ENCODE measurements around the gene ACTR1B.
"Not testable (repeated sequence)": the region's sequence is repeated elsewhere in the genome, so short reads cannot be mapped to it uniquely, and the experiment has no call there.

The ACTR1B gene

DNA sequence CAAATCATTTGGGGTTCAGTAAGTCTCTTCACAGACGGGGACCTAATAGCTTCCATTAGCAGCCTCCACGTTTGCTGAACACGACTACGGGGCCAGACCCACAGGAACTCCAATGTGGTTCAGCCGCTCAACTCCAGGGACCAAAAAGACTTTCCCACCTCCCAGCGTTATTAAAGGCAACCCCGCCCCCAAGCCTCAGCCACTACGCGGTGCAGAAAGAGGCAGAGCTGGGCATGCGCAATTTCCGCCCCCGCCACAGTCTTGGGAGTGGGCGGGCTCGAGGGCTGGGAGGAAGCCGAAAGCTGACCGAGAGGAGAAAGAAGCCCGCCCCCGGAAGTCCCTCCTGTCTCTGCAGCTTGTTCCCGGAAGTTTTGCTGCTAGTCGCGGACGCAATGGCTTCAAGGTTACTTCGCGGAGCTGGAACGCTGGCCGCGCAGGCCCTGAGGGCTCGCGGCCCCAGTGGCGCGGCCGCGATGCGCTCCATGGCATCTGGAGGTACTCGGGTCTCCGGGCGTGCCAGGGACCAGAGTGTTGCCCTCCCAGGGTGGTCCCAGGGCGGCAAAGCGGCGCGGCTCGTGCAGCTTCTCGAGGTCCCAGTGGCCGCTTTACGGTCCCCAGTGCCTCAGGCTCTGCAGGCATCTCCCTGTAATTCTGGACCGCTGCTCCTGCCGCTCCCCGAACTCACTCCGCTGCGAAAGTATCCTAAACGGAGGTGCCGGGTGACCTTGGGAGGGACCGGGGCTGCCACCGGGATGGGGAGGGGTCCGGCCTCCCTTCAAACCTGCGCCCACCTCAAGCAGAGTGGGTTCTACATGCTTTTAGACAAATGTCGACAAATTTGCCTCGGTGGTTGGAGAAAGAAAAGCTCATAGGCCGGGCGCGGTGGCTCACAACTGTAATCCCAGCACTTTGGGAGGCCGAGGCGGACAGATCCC lies 17.9 kb downstream of the ACTR1B start, which contains the start of gene COX5B:
TSS of gene COX5B (plus strand) at position 368 of the 935 bp plus-strand sequence. CDS start at position 393, 25 bp downstream.
- H4K20me1 ChIP-seq (ENCODE audit: insufficient read depth, low read length), result peaks cover 4% of the 10 kb centered on the region; the same call in 1 of the 2 replicates
- H3K27me3 ChIP-seq (ENCODE audit: insufficient read depth, low read length, poor library complexity), result no peaks in the 10 kb centered on the region
- DNase-seq (peak; percentile 99), ATAC-seq (ENCODE audit: insufficient read depth, low read depth) (peak; percentile 96)
- H3K27ac ChIP-seq (ENCODE audit: low read length), result peak within 1 kb of the TSS; percentile 85
- H3K36me3 ChIP-seq (ENCODE audit: insufficient read depth, low read length), result peaks cover 32% of the 10 kb centered on the region
- peak within 1 kb of the TSS; percentile 71 to 83; a peak in 3 of 4 replicates for H3K4me3 ChIP-seq (ENCODE audit: low read depth in 1 of 2, low read length in 2 of 2)
- peaks cover 23% of the 10 kb centered on the region for H3K79me2 ChIP-seq (ENCODE audit: insufficient read depth, low read length)
- no peaks in the 10 kb centered on the region for H3K9me3 ChIP-seq (ENCODE audit: insufficient read depth, low read length, severe bottlenecking)
- TF ChIP-seq, protein P1, sequence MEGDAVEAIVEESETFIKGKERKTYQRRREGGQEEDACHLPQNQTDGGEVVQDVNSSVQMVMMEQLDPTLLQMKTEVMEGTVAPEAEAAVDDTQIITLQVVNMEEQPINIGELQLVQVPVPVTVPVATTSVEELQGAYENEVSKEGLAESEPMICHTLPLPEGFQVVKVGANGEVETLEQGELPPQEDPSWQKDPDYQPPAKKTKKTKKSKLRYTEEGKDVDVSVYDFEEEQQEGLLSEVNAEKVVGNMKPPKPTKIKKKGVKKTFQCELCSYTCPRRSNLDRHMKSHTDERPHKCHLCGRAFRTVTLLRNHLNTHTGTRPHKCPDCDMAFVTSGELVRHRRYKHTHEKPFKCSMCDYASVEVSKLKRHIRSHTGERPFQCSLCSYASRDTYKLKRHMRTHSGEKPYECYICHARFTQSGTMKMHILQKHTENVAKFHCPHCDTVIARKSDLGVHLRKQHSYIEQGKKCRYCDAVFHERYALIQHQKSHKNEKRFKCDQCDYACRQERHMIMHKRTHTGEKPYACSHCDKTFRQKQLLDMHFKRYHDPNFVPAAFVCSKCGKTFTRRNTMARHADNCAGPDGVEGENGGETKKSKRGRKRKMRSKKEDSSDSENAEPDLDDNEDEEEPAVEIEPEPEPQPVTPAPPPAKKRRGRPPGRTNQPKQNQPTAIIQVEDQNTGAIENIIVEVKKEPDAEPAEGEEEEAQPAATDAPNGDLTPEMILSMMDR (IDR thresholded peaks at IDR 0.05; ENCODE audit: borderline replicate concordance, extremely low read depth, low read length, poor library complexity, severe bottlenecking), result no peak
- no peak for TF ChIP-seq EZH2 (IDR thresholded peaks at IDR 0.05; ENCODE audit: borderline replicate concordance, low read depth, low read length, severe bottlenecking)
- peak within 1 kb of the TSS; percentile 88 for H2AFZ ChIP-seq (ENCODE audit: low read depth, low read length)
- peaks cover 27% of the 10 kb centered on the region for H3K4me1 ChIP-seq (ENCODE audit: insufficient read depth, low read length)
- H3K9ac ChIP-seq (ENCODE audit: low read depth, low read length), result peak within 1 kb of the TSS; percentile 89
- H3K4me2 ChIP-seq (ENCODE audit: insufficient read depth, low read length), result peak within 1 kb of the TSS; percentile 85

DNA sequence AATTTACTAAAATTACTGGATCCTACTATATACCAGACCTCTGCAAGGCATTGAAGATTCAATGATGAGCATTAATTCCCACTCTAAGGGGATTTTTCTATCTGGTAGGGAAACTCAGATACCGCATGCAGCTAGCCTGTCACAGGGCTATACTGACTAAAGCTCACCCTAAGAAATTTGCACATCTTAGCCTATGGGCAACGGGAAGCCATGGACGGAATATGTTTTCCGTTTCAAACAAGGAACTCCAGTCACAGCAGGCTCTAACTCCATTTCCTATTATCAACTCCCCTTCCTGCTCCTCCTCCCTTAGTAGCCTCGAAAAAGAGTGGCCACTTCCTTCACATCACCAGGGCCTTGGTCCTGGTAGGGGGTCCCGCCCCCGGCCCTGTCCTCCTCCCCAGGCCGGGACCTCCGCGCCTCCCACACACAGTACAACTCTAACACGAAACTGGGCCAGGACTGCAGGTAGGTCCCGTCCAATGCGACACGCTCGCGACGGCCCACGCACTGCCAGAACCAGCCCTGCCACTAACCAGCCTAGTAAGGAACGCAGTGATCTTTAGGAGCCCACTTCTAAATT lies 18.6 kb downstream of the ACTR1B start:
- Histone ChIP-seq H3K9me3 (ENCODE audit: insufficient read depth, low read length, severe bottlenecking) (no peaks in the 10 kb centered on the region), H2AFZ (ENCODE audit: low read depth, low read length) (peak overlapping the region; percentile 88), H4K20me1 (ENCODE audit: insufficient read depth, low read length) (peaks cover 4% of the 10 kb centered on the region; the same call in 1 of the 2 replicates), H3K27me3 (ENCODE audit: insufficient read depth, low read length, poor library complexity) (no peaks in the 10 kb centered on the region), H3K4me1 (ENCODE audit: insufficient read depth, low read length) (peaks cover 27% of the 10 kb centered on the region), H3K4me3 (ENCODE audit: low read depth in 1 of 2, low read length in 2 of 2) (peak overlapping the region; percentile 21 to 83; a peak in 3 of 4 replicates), H3K9ac (ENCODE audit: low read depth, low read length) (peak overlapping the region; percentile 89), H3K36me3 (ENCODE audit: insufficient read depth, low read length) (peaks cover 32% of the 10 kb centered on the region), H3K79me2 (ENCODE audit: insufficient read depth, low read length) (peaks cover 23% of the 10 kb centered on the region), H3K27ac (ENCODE audit: low read length) (peak overlapping the region; percentile 77), H3K4me2 (ENCODE audit: insufficient read depth, low read length) (peak overlapping the region; percentile 85)
- ATAC-seq (ENCODE audit: insufficient read depth, low read depth) (peak; percentile 44; the same call in 2 of the 3 replicates), DNase-seq (no peak)
- no peak for TF ChIP-seq EZH2 (IDR thresholded peaks at IDR 0.05; ENCODE audit: borderline replicate concordance, low read depth, low read length, severe bottlenecking)
- TF ChIP-seq, protein P1 (IDR thresholded peaks at IDR 0.05; ENCODE audit: borderline replicate concordance, extremely low read depth, low read length, poor library complexity, severe bottlenecking), result no peak

DNA sequence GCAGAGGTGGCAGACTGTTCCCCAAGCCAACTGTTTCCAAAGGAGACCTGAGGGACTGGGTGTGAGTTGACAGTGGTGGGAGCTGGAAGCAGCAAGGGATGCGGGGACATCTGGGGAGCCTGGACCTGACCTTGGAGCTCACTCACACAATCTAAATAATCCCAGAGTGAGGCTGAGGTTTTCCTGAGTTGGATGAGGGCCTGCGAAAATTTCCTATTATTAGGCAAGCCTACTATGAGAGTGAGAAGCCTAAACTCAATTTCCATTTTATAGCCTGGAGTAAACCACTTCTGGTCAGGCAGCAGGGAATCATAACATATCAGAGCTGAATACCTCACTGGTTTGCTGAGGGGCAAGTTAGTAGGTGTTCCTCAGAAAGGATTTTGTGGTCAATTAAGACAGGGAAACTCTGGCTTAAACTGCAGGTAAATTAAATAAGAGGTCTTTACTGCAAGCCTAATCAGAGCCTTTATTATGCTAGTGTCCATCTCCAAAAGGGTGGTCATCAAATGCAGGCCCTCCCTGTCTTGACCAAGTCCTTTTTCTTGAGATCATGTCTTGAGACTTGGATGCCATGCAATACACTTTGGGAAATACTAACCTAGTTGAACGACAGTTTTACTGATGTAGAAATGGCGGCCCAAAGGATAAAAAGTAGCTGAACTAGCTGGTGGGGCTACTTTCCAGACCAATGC lies 19.7 kb downstream of the ACTR1B start:
- no peak for ATAC-seq (ENCODE audit: insufficient read depth, low read depth)
- TF ChIP-seq, protein P1 (IDR thresholded peaks at IDR 0.05; ENCODE audit: borderline replicate concordance, extremely low read depth, low read length, poor library complexity, severe bottlenecking), result no peak
- TF ChIP-seq EZH2 (IDR thresholded peaks at IDR 0.05; ENCODE audit: borderline replicate concordance, low read depth, low read length, severe bottlenecking), result no peak
- peak overlapping the region; percentile 85; the same call in 1 of the 2 replicates for H3K4me2 ChIP-seq (ENCODE audit: insufficient read depth, low read length)

DNA sequence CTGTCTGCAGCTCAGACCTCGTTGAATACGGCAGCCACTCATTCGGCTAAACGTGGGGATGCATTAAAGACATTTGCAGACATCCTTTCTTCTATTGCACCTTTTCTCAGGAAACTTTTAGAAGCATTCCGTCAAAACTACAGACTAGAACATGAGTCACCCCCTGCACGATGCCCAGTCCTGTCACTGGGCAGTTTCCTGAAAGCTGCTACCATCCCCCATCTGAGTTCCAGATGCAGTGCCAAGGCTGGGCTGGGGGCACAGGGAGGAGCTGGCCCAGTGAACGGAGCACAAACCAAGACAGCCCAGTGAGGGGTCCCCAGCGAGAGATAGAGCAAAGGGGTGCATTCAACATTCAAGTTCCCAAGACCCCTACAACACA lies 37.8 kb downstream of the ACTR1B start:
- not testable (repeated sequence) for H3K27me3 ChIP-seq (ENCODE audit: insufficient read depth, low read length, poor library complexity); H3K36me3 ChIP-seq (ENCODE audit: insufficient read depth, low read length); H3K9me3 ChIP-seq (ENCODE audit: insufficient read depth, low read length, severe bottlenecking); H3K9ac ChIP-seq (ENCODE audit: low read depth, low read length); DNase-seq; ATAC-seq (ENCODE audit: insufficient read depth, low read depth); H3K79me2 ChIP-seq (ENCODE audit: insufficient read depth, low read length); H3K4me2 ChIP-seq (ENCODE audit: insufficient read depth, low read length); H3K4me1 ChIP-seq (ENCODE audit: insufficient read depth, low read length); H2AFZ ChIP-seq (ENCODE audit: low read depth, low read length); H3K4me3 ChIP-seq (ENCODE audit: low read depth in 1 of 2, low read length in 2 of 2); H4K20me1 ChIP-seq (ENCODE audit: insufficient read depth, low read length); H3K27ac ChIP-seq (ENCODE audit: low read length)

More for the DNA sequence above, 19.7 kb downstream of the ACTR1B start:
- Histone ChIP-seq H2AFZ (ENCODE audit: low read depth, low read length) (peak overlapping the region; percentile 88; the same call in 1 of the 2 replicates), H3K27ac (ENCODE audit: low read length) (no peak overlapping the region), H3K9ac (ENCODE audit: low read depth, low read length) (no peak overlapping the region), H3K36me3 (ENCODE audit: insufficient read depth, low read length) (peaks cover 24% of the 10 kb centered on the region), H3K27me3 (ENCODE audit: insufficient read depth, low read length, poor library complexity) (no peaks in the 10 kb centered on the region), H3K4me1 (ENCODE audit: insufficient read depth, low read length) (peaks cover 27% of the 10 kb centered on the region), H3K79me2 (ENCODE audit: insufficient read depth, low read length) (peaks cover 23% of the 10 kb centered on the region), H3K9me3 (ENCODE audit: insufficient read depth, low read length, severe bottlenecking) (no peaks in the 10 kb centered on the region), H4K20me1 (ENCODE audit: insufficient read depth, low read length) (peaks cover 4% of the 10 kb centered on the region; the same call in 1 of the 2 replicates), H3K4me3 (ENCODE audit: low read depth in 1 of 2, low read length in 2 of 2) (no peak overlapping the region)
- no peak for DNase-seq

Measured in DND-41 (cell line).